GM13977 (cell line): ENCODE results near the gene PNMA6A.
"Not testable (repeated sequence)": the region's sequence is repeated elsewhere in the genome, so short reads cannot be mapped to it uniquely, and the experiment has no call there.

ENCODE experiments used
- DNase-seq: peaks from one replicate; pipeline ENCODE4 v3.0.0; 2012; ENCODE audit warnings: low spot score
- in situ Hi-C: fragments of 300-500 bp; cut with MboI; formaldehyde crosslinking; loops from one replicate; pipeline ENCODE4 v1.12.0; 2022; ENCODE audit warnings: low sequenced_read_pairs, low pct_unique_long_range_greater_than_20kb, mixed read lengths, inconsistent platforms; ENCODE audit not compliant: unreplicated experiment
- TF ChIP-seq, protein P1 (sequence below): IDR thresholded peaks from 2 replicates; pipeline ENCODE4 v1.5.1; 2012; ENCODE audit warnings: mild to moderate bottlenecking, control low read depth; ENCODE audit not compliant: insufficient read depth; ENCODE audit errors: extremely low read depth, missing control alignments

Gene PNMA6A

DNA sequence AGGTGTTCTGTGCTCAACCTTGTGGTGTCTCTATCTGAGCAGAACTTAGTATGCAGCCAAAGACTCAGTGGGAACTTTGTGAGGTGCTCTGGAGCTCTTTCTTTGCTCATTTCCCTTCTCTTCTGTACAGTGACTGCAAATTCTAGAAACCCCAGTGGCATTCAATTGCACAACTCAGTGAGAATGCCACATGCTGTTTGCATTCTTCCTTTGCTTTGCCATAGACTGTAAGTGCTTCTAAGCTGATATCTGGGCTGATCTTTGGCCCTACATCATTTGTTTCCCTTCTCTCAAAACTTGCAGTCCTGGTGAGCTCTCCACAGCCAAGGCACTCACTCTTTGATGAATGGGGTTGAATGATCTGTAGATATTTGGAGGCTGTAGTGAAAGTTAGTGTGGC lies 8.9 kb upstream of the PNMA6A start:
- in situ Hi-C loops = no loop called here
- TF ChIP-seq, protein P1, sequence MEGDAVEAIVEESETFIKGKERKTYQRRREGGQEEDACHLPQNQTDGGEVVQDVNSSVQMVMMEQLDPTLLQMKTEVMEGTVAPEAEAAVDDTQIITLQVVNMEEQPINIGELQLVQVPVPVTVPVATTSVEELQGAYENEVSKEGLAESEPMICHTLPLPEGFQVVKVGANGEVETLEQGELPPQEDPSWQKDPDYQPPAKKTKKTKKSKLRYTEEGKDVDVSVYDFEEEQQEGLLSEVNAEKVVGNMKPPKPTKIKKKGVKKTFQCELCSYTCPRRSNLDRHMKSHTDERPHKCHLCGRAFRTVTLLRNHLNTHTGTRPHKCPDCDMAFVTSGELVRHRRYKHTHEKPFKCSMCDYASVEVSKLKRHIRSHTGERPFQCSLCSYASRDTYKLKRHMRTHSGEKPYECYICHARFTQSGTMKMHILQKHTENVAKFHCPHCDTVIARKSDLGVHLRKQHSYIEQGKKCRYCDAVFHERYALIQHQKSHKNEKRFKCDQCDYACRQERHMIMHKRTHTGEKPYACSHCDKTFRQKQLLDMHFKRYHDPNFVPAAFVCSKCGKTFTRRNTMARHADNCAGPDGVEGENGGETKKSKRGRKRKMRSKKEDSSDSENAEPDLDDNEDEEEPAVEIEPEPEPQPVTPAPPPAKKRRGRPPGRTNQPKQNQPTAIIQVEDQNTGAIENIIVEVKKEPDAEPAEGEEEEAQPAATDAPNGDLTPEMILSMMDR = no peak
- DNase-seq = no peak

DNA sequence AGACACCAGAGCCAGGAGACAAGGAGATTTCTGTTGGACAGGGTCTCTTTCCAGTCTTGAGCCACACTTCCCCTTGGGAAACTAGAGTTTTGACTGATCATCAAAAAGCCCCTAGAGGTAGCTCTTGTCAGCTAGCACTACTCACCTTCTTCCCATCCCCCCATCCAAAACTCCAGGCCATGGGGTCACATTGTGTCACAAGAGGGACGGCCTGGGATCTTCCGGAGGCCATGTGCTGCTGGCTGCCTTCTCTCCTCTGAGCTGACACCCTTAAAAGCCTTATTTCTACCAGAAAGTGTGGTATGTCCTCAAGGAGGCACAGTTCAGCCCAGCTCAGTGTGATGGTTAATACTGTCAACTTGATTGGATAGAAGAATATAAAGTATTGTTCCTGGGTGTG lies 8.2 kb upstream of the PNMA6A start:
- in situ Hi-C loops = no loop called here
- TF ChIP-seq, protein P1 = no peak
- DNase-seq = no peak

DNA sequence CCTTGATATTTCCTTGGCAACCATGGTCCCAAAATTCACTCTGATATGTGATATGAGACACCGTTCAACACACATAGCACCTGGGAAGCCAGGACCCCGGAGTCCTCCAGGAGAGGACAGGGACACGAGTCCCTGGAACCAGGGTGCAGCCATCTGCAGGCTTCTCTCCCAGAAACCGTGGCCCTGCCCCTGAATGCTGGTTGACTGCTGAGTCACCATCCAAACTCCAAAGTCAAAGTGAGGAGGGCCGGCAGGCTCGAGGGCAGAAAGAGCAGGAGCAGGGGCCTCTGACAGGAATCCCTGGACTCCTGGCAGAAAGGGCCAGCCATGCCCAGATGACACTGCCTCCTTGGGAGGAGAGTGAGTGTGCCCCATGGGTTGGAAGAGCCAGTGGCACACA lies 6.9 kb upstream of the PNMA6A start:
- TF ChIP-seq, protein P1 = no peak
- no peak for DNase-seq
- in situ Hi-C loops = no loop called here

DNA sequence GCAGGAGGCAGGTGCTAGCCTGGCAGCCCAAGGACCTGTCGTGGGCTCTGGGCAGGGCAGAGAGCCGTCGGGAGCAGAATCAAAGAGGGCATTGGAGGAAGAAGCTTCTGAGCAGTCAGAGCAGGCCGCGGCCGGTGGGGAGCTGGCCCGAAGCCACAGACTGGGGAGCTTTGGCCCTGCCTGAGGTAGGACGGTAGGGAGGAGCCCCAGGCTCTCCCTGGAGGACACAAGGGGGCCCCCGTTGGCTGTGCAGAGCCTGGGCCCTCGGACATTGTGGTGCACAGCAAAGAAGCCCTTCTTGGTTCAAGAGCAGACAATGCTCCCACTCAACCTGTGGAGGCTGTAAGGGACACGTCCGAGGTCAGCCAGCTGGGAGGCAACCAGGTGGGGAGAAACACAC lies 5.9 kb upstream of the PNMA6A start:
- DNase-seq, in situ Hi-C loops: not testable (repeated sequence)

DNA sequence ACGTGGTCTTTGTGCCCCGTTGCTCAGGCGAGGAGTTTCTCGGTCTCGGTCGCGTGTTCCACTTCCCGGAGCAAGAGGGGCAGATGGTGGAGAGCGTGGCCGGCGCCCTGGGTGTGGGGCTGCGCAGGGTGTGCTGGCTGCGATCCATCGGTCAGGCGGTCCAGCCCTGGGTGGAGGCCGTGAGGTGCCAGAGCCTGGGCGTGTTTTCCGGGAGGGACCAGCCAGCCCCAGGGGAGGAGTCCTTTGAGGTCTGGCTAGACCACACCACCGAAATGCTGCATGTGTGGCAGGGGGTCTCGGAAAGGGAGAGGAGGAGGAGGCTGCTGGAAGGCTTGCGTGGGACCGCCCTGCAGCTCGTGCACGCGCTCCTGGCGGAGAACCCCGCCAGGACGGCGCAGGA lies 1.1 kb downstream of the PNMA6A start:
- DNase-seq, in situ Hi-C loops: not testable (repeated sequence)

DNA sequence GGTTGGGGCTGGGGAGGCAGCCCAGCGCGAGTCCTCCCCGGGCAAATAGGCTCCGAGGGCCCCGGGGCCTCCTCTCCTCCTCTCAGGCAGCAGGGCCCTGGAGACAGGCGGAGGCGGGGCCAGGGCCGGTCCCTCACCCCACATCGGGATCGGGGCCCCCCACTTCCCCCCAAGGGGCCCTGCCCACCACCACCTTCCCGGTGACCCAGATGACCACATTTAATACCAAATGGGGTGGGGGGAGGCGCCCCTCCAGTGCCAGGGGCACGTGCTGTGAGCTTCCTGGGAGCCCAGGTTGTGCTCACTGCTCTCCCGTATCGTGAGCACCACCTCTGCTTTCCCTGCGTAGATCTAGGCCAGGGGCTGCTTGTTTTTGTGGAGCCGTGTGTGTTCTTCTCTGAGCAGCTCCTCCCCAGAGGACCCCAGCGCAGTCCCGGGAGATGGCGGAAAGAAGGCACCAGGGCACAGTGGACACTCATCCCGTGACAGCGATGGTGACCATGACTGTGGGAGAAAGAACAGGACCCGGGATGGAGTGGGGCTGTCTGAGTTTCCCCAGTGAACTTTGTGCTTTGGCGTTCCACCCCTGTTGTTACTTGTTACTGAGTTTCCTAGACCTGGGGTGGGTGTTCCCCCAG lies 2.1 kb downstream of the PNMA6A start:
- in situ Hi-C loops = no loop called here
- no peak for DNase-seq
- TF ChIP-seq, protein P1 = no peak

DNA sequence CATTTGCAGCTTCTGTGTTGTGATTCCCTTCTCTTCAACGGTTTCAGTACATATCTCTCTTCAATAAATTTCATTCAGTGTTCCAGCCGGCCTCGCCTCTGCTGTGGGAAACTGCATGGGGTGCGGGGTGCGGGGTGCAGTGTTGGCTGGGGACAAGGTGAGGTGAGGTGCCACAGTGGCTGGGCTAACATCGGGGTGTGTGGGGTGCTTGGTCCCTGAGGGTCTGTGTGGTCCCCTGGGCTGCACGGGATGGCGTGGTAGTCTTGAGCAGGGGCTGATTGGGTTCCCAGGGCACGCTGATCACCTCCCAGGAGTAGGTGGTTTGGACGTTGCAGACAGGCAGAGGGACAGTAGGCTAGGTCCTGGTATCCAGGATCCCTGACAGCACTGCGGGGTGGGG lies 2.7 kb downstream of the PNMA6A start:
- in situ Hi-C loops = no loop called here
- TF ChIP-seq, protein P1 = no peak
- no peak for DNase-seq

DNA sequence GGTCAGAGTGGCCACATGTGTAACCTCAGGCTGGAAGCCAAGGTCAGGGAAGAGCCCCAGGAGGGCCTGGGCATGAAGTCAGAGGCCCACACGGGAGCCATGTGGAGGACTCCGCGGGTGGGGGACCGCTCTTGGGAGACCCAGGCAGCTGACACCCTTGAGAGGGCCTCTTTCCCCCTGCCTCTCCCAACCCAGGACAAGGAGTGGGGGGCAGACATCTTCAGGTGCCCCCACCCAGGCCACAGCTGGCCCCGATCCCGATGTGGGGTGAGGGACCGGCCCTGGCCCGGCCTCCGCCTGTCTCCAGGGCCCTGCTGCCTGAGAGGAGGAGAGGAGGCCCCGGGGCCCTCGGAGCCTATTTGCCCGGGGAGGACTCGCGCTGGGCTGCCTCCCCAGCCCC lies 3.1 kb downstream of the PNMA6A start:
- in situ Hi-C loops = no loop called here
- no peak for DNase-seq
- TF ChIP-seq, protein P1 = no peak

DNA sequence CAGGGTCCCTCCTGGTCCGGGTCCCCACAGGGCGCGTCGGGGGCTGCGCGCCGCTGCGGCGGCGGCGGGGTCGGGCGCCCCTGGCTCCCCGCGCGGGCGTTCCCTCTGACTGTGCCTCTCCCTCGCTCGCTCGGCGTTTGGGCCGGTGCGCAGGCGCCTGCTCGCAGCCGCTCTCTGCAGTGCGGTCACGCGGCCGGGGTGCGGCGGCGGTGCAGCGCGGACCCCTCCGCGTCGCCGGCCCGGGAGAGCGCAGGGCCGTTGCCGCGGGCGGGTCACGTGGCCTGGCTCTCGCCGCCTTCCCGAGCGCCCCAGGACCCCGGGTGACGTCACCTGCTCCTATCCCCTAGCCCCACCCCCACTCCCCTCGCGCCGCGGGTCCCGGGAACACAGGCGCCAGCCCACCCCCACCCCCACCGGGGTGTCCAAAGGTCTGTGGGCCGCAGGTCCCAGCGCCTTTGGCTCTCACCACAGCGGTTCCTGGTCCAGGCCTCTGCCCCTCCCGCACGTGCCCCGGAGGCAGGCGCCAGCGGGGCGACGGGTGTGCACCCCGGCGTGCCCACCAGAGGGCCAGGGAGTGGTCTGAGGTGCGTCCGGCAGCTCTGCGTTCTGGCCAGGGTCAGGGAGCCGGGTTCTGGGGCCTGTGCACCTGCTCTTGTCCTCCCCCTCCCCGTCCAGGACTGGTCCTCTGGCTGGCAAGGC lies 5.3 kb downstream of the PNMA6A start:
- DNase-seq, in situ Hi-C loops: not testable (repeated sequence)

DNA sequence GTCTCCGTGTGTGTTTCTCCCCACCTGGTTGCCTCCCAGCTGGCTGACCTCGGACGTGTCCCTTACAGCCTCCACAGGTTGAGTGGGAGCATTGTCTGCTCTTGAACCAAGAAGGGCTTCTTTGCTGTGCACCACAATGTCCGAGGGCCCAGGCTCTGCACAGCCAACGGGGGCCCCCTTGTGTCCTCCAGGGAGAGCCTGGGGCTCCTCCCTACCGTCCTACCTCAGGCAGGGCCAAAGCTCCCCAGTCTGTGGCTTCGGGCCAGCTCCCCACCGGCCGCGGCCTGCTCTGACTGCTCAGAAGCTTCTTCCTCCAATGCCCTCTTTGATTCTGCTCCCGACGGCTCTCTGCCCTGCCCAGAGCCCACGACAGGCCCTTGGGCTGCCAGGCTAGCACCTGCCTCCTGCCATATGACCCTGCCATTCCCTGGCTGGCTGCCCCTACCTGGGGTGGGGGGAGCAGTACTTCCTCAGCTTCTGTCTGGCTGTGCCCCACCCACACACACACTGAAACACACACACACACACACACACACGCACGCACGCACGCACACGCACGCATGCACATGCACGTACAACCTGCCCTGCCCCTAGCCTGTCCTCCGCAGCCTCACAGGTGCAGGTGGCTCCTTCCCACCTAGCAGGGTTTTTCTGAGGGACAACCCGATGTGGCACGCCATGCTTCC lies 11.1 kb downstream of the PNMA6A start:
- DNase-seq, in situ Hi-C loops: not testable (repeated sequence)
